Activated B cell treated with CpG ODN at 0.5 μM for 24 hours (primary cell): Measurements from ENCODE around the gene SBNO2. TPM values are rescaled to one million over a fixed set of nuclear protein-coding genes. Genes with fewer than 3 reads are reported as not detected.

Experiments
- ATAC-seq: fragments of 200-7000 bp; cut with Tn5 transposase; one replicate; pipeline ENCODE4 v1.10.0; 2021; ENCODE audit warnings: low read depth, mild to moderate bottlenecking, moderate library complexity
- CTCF ChIA-PET: fragments of 350-600 bp; sonication (Branson Sonifier 250); formaldehyde crosslinking; loops from one replicate; lab custom pipeline; 2021; ENCODE audit warnings: antibody characterized with exemption; lab: Charles Lee
- POLR2A ChIA-PET: fragments of 350-600 bp; sonication (Branson Sonifier 250); formaldehyde crosslinking; loops from one replicate; lab custom pipeline; 2021; ENCODE audit warnings: antibody characterized with exemption; lab: Charles Lee
- DNase-seq: peaks from one replicate; pipeline ENCODE4 v3.0.0; 2022
- H3K27ac Mint-ChIP-seq: one replicate; pipeline ENCODE4 v1.8.0; 2020; ENCODE audit warnings: mixed read lengths
- H3K27me3 Mint-ChIP-seq: one replicate; pipeline ENCODE4 v1.8.0; 2021; ENCODE audit warnings: mixed read lengths
- H3K36me3 Mint-ChIP-seq: one replicate; pipeline ENCODE4 v1.8.0; 2021; ENCODE audit warnings: low read depth, mixed read lengths
- H3K4me1 Mint-ChIP-seq: one replicate; pipeline ENCODE4 v1.8.0; 2021; ENCODE audit warnings: mixed read lengths
- H3K4me3 Mint-ChIP-seq: one replicate; pipeline ENCODE4 v1.8.0; 2020; ENCODE audit warnings: mild to moderate bottlenecking, mixed read lengths
- H3K9me3 Mint-ChIP-seq: one replicate; pipeline ENCODE4 v1.8.0; 2020; ENCODE audit warnings: mixed read lengths
- CTCF ChIP-seq: fragments of 200-600 bp; IDR thresholded peaks from one replicate; pipeline ENCODE4 v1.8.0; 2022; ENCODE audit warnings: antibody characterized with exemption, mild to moderate bottlenecking
- intact Hi-C: fragments of 100-400 bp; cut with micrococcal nuclease; formaldehyde crosslinking; loops from one replicate; pipeline ENCODE4 v1.15.1; 2024
- total RNA-seq: library from RNA; stranded (reverse); gene quantifications from 2 replicates; pipeline ENCODE4 v1.2.3, GENCODE V29; 2022

The SBNO2 gene
- total RNA-seq, 1 donor from 2014 or later, result 127 TPM

- H3K4me3 Mint-ChIP-seq, result no peak overlapping the region
- H3K27ac Mint-ChIP-seq, result peak overlapping the region; percentile 69
- DNase-seq (no peak), ATAC-seq (no peak)
- TF ChIP-seq CTCF, result no peak
- peaks cover 70% of the 10 kb centered on the region for H3K36me3 Mint-ChIP-seq
- intact Hi-C loops, result no loop called here
- POLR2A ChIA-PET, result interaction anchor here (0.6 to 10.8 kb wide), 7 partner anchors 9 to 248 kb away, joined by 3 to 184 read pairs (median 4); partner anchors contain the start of genes ARHGAP45 and POLR2E
- no peaks in the 10 kb centered on the region for H3K27me3 Mint-ChIP-seq
- CTCF ChIA-PET, result interaction anchor here (1.5 kb wide), 1 partner anchor 19 kb away, joined by 4 read pairs; no protein-coding TSS in a partner anchor
- H3K4me1 Mint-ChIP-seq, result peaks cover 60% of the 10 kb centered on the region
- H3K9me3 Mint-ChIP-seq, result no peaks in the 10 kb centered on the region
Observed at GRCh38 chr19:1084024-1084868, 89.8 kb downstream of the SBNO2 start.

GRCh38 chr19:1082928-1083816 is 90.9 kb downstream of the SBNO2 start:
- Mint-ChIP-seq H3K36me3 (peaks cover 66% of the 10 kb centered on the region), H3K9me3 (no peaks in the 10 kb centered on the region), H3K4me1 (peaks cover 52% of the 10 kb centered on the region), H3K27ac (peak overlapping the region; percentile 56), H3K4me3 (no peak overlapping the region), H3K27me3 (no peaks in the 10 kb centered on the region)
- DNase-seq (no peak), ATAC-seq (no peak)
- TF ChIP-seq CTCF, result no peak
- intact Hi-C loops, result loop anchor here (2.0 kb wide), 1 partner anchor 14 kb away; no protein-coding TSS in a partner anchor
- POLR2A ChIA-PET, result interaction anchor here (0.6 to 10.8 kb wide), 7 partner anchors 8 to 249 kb away, joined by 3 to 184 read pairs (median 5); partner anchors contain the start of genes ARHGAP45, CIRBP and POLR2E
- CTCF ChIA-PET, result interaction anchor here (0.5 to 1.4 kb wide), 2 partner anchors 16 to 183 kb away, joined by 3 to 5 read pairs; partner anchors contain the start of gene ARHGAP45

GRCh38 chr19:1082165-1082927 is 91.7 kb downstream of the SBNO2 start:
- Mint-ChIP-seq H3K36me3 (peaks cover 64% of the 10 kb centered on the region), H3K27ac (peak overlapping the region; percentile 65)

More at GRCh38 chr19:1082165-1082927, 91.7 kb downstream of the SBNO2 start:
- Mint-ChIP-seq H3K4me3 (no peak overlapping the region), H3K9me3 (no peaks in the 10 kb centered on the region), H3K4me1 (peaks cover 52% of the 10 kb centered on the region), H3K27me3 (no peaks in the 10 kb centered on the region)
- ChIA-PET CTCF (interaction anchor here (0.5 to 1.4 kb wide), 2 partner anchors 16 to 184 kb away, joined by 3 to 5 read pairs; partner anchors contain the start of gene ARHGAP45), POLR2A (interaction anchor here (0.6 to 13.1 kb wide), 6 partner anchors 4 to 187 kb away, joined by 3 to 184 read pairs (median 18); partner anchors contain the start of genes ARHGAP45 and CIRBP)
- intact Hi-C loops, result loop anchor here (2.0 kb wide), 1 partner anchor 14 kb away; no protein-coding TSS in a partner anchor
- TF ChIP-seq CTCF, result no peak
- ATAC-seq, result peak; percentile 63
- DNase-seq, result no peak
